Activated CD8-positive, alpha-beta T cell treated with anti-CD3 and anti-CD28 coated beads for 36 hours (primary cell): Measurements from ENCODE around the gene TFAP2B. TPM values are rescaled to one million over a fixed set of nuclear protein-coding genes. Genes with fewer than 3 reads are reported as not detected.

Experiments used
- ATAC-seq: fragments of 200-7000 bp; cut with Tn5 transposase; one replicate; pipeline ENCODE4 v1.10.0; 2021; ENCODE audit warnings: mild to moderate bottlenecking, moderate library complexity
- CTCF ChIA-PET: fragments of 350-600 bp; sonication (Branson Sonifier 250); formaldehyde crosslinking; loops from one replicate; lab custom pipeline; 2021; ENCODE audit warnings: antibody characterized with exemption; lab: Charles Lee
- POLR2A ChIA-PET: fragments of 350-600 bp; sonication (Branson Sonifier 250); formaldehyde crosslinking; loops from one replicate; lab custom pipeline; 2021; ENCODE audit warnings: antibody characterized with exemption; lab: Charles Lee
- DNase-seq: peaks from one replicate; pipeline ENCODE4 v3.0.0-alpha.2; 2020
- H3K27ac Mint-ChIP-seq: one replicate; pipeline ENCODE4 v1.8.0; 2021; ENCODE audit warnings: mild to moderate bottlenecking, mixed read lengths
- H3K27me3 Mint-ChIP-seq: one replicate; pipeline ENCODE4 v1.8.0; 2021; ENCODE audit warnings: mixed read lengths
- H3K36me3 Mint-ChIP-seq: one replicate; pipeline ENCODE4 v1.8.0; 2021; ENCODE audit warnings: low read depth, mixed read lengths
- H3K4me1 Mint-ChIP-seq: one replicate; pipeline ENCODE4 v1.8.0; 2021; ENCODE audit warnings: low read depth, mixed read lengths
- H3K4me3 Mint-ChIP-seq: one replicate; pipeline ENCODE4 v1.8.0; 2021; ENCODE audit warnings: mild to moderate bottlenecking, moderate library complexity, mixed read lengths
- H3K9me3 Mint-ChIP-seq: one replicate; pipeline ENCODE4 v1.8.0; 2021; ENCODE audit warnings: mixed read lengths
- CTCF ChIP-seq: fragments of 200-600 bp; IDR thresholded peaks from one replicate; pipeline ENCODE4 v1.8.0; 2022; ENCODE audit warnings: antibody characterized with exemption, mild to moderate bottlenecking
- intact Hi-C: fragments of 100-400 bp; cut with micrococcal nuclease; formaldehyde crosslinking; loops from one replicate; pipeline ENCODE4 v1.10.0; 2022
- total RNA-seq, 2 experiments: library from RNA; stranded (reverse); gene quantifications; one replicate each; pipeline ENCODE4 v1.2.3, GENCODE V29; 2021

Gene TFAP2B
- total RNA-seq, 2 experiments from 2014 or later = not detected

GRCh38 chr6:50826803-50827202 lies 8.1 kb downstream of the TFAP2B start:
- Mint-ChIP-seq H3K27me3 (peaks cover 70% of the 10 kb centered on the region), H3K9me3 (no peaks in the 10 kb centered on the region), H3K36me3 (no peaks in the 10 kb centered on the region), H3K4me3 (no peak overlapping the region), H3K4me1 (peaks cover 1% of the 10 kb centered on the region), H3K27ac (no peak overlapping the region)
- no peak for ATAC-seq
- CTCF ChIA-PET = no interaction called here
- POLR2A ChIA-PET = no interaction called here
- DNase-seq = no peak
- TF ChIP-seq CTCF = no peak
- intact Hi-C loops = no loop called here

DNA sequence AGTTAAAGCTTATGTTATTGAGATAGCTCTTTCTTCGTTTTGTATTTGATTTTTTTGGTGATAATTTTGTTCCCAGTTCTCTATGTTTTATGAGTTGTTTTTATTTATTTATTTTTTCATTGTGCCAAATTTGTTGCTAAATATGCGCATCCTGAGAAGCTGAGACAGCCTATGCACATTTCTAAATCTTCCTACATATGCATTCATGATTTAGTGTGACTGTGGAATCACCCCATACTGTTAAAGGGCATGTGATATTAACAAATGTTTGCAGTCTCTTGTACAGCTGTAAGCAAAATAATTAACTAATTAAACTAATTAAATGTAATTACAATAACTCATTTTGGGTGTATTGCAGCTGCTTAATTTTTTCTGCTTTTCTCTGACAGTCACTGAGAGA lies 10.4 kb downstream of the TFAP2B start:
- POLR2A ChIA-PET = no interaction called here
- Mint-ChIP-seq H3K9me3 (no peaks in the 10 kb centered on the region), H3K27me3 (peaks cover 58% of the 10 kb centered on the region), H3K4me3 (no peak overlapping the region), H3K36me3 (no peaks in the 10 kb centered on the region), H3K4me1 (no peaks in the 10 kb centered on the region), H3K27ac (no peak overlapping the region)
- intact Hi-C loops = no loop called here
- CTCF ChIA-PET = interaction anchor here (0.6 to 1.8 kb wide), 2 partner anchors 14 to 500 kb away, joined by 3 to 7 read pairs; no protein-coding TSS in a partner anchor
- DNase-seq (no peak), ATAC-seq (no peak)
- no peak for TF ChIP-seq CTCF

- no peak for ATAC-seq
- CTCF ChIA-PET = interaction anchor here (0.6 to 1.8 kb wide), 2 partner anchors 13 to 499 kb away, joined by 3 to 7 read pairs; no protein-coding TSS in a partner anchor
- intact Hi-C loops = no loop called here
Observed at GRCh38 chr6:50829898-50830444, 11.3 kb downstream of the TFAP2B start.

DNA sequence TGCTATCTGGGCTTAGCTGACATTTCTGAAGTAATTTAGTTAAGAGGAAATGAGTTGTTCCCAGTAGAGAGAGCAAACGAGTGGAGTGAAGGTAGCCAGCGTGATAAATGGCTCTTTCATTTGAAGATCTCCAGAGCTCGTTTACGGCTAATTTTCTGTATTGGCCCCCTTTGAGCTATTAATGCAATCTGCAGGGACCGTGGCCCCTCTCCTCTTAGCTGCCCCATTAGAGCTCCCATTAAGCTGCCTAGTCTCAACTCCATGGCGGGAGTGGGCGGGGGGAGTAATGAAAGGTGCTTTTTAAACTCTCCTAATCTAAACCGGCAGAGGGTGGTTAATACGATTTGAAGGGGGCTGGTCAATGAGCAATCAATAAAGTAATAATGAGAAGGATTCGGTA lies 12.5 kb downstream of the TFAP2B start:
- CTCF ChIA-PET = no interaction called here
- no peak overlapping the region for H3K27ac Mint-ChIP-seq
- DNase-seq (no peak), ATAC-seq (no peak)
- intact Hi-C loops = no loop called here
- POLR2A ChIA-PET = interaction anchor here (0.5 kb wide), 1 partner anchor 118 kb away, joined by 4 read pairs; the partner anchor contains the start of gene TFAP2D
- H3K4me3 Mint-ChIP-seq = no peak overlapping the region
- no peak for TF ChIP-seq CTCF
- H3K4me1 Mint-ChIP-seq = no peaks in the 10 kb centered on the region
- H3K36me3 Mint-ChIP-seq = no peaks in the 10 kb centered on the region
- peaks cover 49% of the 10 kb centered on the region for H3K27me3 Mint-ChIP-seq
- H3K9me3 Mint-ChIP-seq = no peaks in the 10 kb centered on the region

More at GRCh38 chr6:50829898-50830444, 11.3 kb downstream of the TFAP2B start:
- Mint-ChIP-seq H3K36me3 (no peaks in the 10 kb centered on the region), H3K4me3 (no peak overlapping the region), H3K9me3 (no peaks in the 10 kb centered on the region), H3K27me3 (peaks cover 53% of the 10 kb centered on the region), H3K4me1 (no peaks in the 10 kb centered on the region), H3K27ac (no peak overlapping the region)
- DNase-seq = no peak
- POLR2A ChIA-PET = no interaction called here
- TF ChIP-seq CTCF = no peak

DNA sequence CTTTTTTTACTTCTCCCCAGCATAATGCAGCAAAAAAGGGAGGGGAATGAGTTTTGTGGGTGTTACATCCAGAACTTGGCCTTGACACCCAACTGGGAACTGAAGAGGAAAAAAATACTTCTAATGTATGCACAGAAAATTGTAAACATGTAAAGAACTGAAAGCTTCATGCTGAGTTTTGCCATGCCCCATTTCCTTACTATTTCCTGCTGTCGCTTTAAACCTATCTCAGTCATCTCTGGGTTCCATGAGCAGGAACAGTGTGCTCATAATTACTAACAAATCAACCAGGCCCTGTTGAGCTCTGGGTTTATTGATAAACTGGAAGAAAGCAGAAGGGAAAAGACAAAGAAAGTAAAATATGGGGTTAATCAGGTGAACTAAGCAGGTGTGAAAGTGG lies 14.2 kb downstream of the TFAP2B start:
- Mint-ChIP-seq H3K27ac (no peak overlapping the region), H3K4me3 (no peak overlapping the region), H3K9me3 (no peaks in the 10 kb centered on the region), H3K27me3 (peaks cover 46% of the 10 kb centered on the region), H3K36me3 (no peaks in the 10 kb centered on the region), H3K4me1 (peaks cover 2% of the 10 kb centered on the region)
- no peak for TF ChIP-seq CTCF
- ChIA-PET POLR2A (no interaction called here), CTCF (no interaction called here)
- ATAC-seq (no peak), DNase-seq (no peak)
- intact Hi-C loops = no loop called here
